Measurements from ENCODE around the gene ZNRF3.
"Not testable (repeated sequence)": the region's sequence is repeated elsewhere in the genome, so short reads cannot be mapped to it uniquely, and the experiment has no call there.

The ZNRF3 gene

GRCh38 chr22:28986366-28986765 lies 103.0 kb downstream of the ZNRF3 start:
- no peak for DNase-seq

GRCh38 chr22:28988457-28988856 lies 105.1 kb downstream of the ZNRF3 start:
- DNase-seq, result no peak

GRCh38 chr22:28989035-28989464 lies 105.7 kb downstream of the ZNRF3 start:
- no peak for DNase-seq

- DNase-seq, result no peak
Observed at GRCh38 chr22:28989484-28989883, 106.1 kb downstream of the ZNRF3 start.

- DNase-seq, result no peak
Observed at GRCh38 chr22:28989912-28990311, 106.5 kb downstream of the ZNRF3 start.

GRCh38 chr22:28992565-28993356 lies 109.4 kb downstream of the ZNRF3 start:
- DNase-seq, result no peak

GRCh38 chr22:28994522-28994921 lies 111.2 kb downstream of the ZNRF3 start:
- no peak for DNase-seq

- no peak for DNase-seq
Observed at GRCh38 chr22:28995551-28995950, 112.2 kb downstream of the ZNRF3 start.

- no peak for DNase-seq
Observed at GRCh38 chr22:28997342-28997741, 114.0 kb downstream of the ZNRF3 start.

GRCh38 chr22:28998681-28999080 lies 115.3 kb downstream of the ZNRF3 start:
- DNase-seq, result no peak

- no peak for DNase-seq
Observed at GRCh38 chr22:28999510-28999909, 116.1 kb downstream of the ZNRF3 start.

GRCh38 chr22:28999919-29000556 lies 116.7 kb downstream of the ZNRF3 start:
- no peak for DNase-seq

- DNase-seq, result no peak
Observed at GRCh38 chr22:29000641-29001040, 117.3 kb downstream of the ZNRF3 start.

- DNase-seq, result no peak
Observed at GRCh38 chr22:29002603-29003002, 119.2 kb downstream of the ZNRF3 start.

GRCh38 chr22:29003552-29003951 lies 120.2 kb downstream of the ZNRF3 start:
- no peak for DNase-seq

- DNase-seq, result no peak
Observed at GRCh38 chr22:29003975-29004646, 120.7 kb downstream of the ZNRF3 start.

GRCh38 chr22:29004647-29005371 lies 121.4 kb downstream of the ZNRF3 start:
- no peak for DNase-seq

- not testable (repeated sequence) for DNase-seq
Observed at GRCh38 chr22:29005754-29006153, 122.4 kb downstream of the ZNRF3 start.

- DNase-seq, result no peak
Observed at GRCh38 chr22:29006346-29006745, 123.0 kb downstream of the ZNRF3 start.

GRCh38 chr22:29009148-29009547 lies 125.8 kb downstream of the ZNRF3 start:
- no peak for DNase-seq

GRCh38 chr22:29011240-29012100 lies 128.1 kb downstream of the ZNRF3 start:
- DNase-seq, result no peak

- no peak for DNase-seq
Observed at GRCh38 chr22:29012101-29012433, 128.7 kb downstream of the ZNRF3 start.

Data from inflammatory macrophage (primary cell).